Subcutaneous preadipocyte (primary cell): ENCODE data around the gene MCF2. TPM values are rescaled to one million over a fixed set of nuclear protein-coding genes. Genes with fewer than 3 reads are reported as not detected.

ENCODE experiments used
- small RNA-seq: library from RNA; depleted of rRNA; stranded (forward); fragments of <200 nt; gene quantifications from one replicate; pipeline ENCODE3, GENCODE V24; 2012
- total RNA-seq: library from RNA; depleted of rRNA; stranded (reverse); fragments of >200 nt; gene quantifications from 2 replicates; pipeline ENCODE4 v1.2.3, GENCODE V29; 2012

The MCF2 gene, protein sequence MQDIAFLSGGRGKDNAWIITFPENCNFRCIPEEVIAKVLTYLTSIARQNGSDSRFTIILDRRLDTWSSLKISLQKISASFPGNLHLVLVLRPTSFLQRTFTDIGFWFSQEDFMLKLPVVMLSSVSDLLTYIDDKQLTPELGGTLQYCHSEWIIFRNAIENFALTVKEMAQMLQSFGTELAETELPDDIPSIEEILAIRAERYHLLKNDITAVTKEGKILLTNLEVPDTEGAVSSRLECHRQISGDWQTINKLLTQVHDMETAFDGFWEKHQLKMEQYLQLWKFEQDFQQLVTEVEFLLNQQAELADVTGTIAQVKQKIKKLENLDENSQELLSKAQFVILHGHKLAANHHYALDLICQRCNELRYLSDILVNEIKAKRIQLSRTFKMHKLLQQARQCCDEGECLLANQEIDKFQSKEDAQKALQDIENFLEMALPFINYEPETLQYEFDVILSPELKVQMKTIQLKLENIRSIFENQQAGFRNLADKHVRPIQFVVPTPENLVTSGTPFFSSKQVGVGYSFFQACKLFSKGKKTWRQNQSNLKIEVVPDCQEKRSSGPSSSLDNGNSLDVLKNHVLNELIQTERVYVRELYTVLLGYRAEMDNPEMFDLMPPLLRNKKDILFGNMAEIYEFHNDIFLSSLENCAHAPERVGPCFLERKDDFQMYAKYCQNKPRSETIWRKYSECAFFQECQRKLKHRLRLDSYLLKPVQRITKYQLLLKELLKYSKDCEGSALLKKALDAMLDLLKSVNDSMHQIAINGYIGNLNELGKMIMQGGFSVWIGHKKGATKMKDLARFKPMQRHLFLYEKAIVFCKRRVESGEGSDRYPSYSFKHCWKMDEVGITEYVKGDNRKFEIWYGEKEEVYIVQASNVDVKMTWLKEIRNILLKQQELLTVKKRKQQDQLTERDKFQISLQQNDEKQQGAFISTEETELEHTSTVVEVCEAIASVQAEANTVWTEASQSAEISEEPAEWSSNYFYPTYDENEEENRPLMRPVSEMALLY
- not detected in 2 replicates for total RNA-seq

GRCh38 chrX:139708067-139708466 lies at the start of gene MCF2:
MCF2 (minus strand) TSS chrX:139708167; CDS start chrX:139651744, 56,423 bp downstream.

Small RNA genes lying within 50 kb of the gene (small RNA-seq; reads per million reads assigned to genes)
- not detected for gene RF01210

Other genes with a start within 250 kb of the MCF2 start
- under 0.01 TPM in 1 of 2 replicates, not detected in the other for gene F9, start 177.4 kb downstream of the MCF2 start, total RNA-seq
- gene ATP11C, start 224.9 kb upstream of the MCF2 start, total RNA-seq = 32.0 and 43.2 TPM in 2 replicates